ENCODE data around the gene CERS4.
"Not testable (repeated sequence)": the region's sequence is repeated elsewhere in the genome, so short reads cannot be mapped to it uniquely, and the experiment has no call there.

CERS4 gene, protein sequence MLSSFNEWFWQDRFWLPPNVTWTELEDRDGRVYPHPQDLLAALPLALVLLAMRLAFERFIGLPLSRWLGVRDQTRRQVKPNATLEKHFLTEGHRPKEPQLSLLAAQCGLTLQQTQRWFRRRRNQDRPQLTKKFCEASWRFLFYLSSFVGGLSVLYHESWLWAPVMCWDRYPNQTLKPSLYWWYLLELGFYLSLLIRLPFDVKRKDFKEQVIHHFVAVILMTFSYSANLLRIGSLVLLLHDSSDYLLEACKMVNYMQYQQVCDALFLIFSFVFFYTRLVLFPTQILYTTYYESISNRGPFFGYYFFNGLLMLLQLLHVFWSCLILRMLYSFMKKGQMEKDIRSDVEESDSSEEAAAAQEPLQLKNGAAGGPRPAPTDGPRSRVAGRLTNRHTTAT

DNA sequence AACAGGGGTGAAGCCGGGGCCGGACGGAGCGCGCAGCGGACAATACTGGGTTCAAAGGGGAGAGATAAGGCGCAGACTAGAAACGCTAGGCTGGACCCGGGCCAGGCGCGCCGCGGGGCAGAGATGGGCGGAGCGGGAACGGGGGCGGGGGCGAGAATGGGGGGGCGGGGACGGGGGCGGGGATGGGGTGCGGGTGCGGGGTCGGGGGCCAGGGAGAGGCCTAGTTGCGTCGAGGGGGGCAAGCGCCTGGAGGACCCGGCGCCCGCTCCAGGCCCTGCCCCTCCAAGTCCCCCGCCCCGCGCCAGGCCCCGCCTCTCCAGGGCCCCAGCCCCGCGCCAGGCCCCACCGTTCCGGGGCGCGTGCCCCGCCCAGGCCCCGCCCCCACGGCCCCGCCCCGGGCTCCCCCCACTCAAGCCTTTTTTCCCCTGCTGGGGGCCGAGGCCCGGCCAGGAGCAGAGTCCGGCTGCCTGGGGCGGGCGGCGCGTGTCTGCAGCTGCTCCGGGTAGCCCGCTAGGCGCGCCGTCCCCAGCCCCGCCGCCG is at the start of gene CERS4:
Gene CERS4 (plus strand): TSS at position 449 of the 540 bp plus-strand sequence. CDS start 41,707 bp downstream, outside the sequence.
- DNase-seq, result peak; percentile 62

DNA sequence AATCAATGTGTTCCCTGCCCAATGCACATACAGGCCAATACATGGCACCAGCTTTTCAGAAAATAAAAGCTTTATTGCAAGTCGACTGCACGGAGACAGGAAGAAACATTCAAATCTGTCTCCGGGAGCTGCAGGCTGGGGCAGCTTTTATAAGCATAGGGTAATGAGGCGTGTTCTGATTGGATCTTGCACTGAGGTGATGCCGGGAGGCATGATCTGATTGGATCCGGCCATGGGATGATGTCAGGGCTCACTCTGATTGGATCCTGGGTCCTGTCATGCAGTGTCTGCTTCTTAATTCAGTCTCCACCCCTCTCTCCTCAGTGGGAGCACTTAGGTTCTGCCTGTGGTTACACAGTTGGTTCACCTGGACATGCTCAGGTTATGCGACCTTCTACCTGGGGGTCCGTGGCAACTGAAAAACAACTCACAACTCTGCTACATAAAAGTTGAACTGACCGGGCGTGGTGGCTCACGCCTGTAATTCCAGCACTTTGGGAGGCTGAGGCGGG is 48.0 kb upstream of the CERS4 start:
- DNase-seq, result no peak

DNA sequence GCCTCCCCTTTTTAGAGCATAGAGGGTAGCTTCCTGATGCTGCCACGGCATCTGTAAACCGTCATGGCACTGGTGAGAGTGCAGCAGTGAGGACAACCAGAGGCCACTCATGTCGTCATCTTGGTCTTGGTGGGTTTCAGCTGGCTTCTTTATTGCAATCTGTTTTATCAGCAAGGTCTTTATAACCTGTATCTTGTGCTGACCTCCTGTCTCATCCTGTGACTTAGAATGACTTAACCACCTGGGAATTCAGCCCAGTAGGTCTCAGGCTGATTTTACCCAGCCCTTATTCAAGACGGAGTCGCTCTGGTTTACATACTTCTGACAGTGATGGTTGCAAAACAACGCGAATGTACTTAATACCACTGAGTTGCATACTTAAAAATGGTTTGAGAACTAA is 45.4 kb upstream of the CERS4 start:
- no peak for DNase-seq

DNA sequence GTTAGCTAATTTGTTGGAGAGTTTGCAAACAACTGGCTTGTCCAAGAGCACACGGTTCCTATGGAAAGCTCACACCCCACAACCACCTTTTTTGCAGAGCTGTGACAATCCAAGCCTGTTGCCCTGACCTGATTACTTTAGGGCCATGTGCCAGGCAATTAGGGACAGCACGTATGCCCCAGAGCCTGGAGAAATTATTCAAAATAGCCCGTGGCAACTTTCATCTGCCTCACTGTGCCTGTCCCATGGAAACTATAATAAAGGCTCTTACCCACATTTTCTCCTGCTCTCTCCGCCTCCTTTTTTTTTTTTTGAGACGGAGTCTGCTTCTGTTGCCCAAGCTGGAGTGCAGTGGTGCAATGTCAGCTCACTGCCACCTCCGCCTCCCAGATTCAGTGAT is 41.2 kb upstream of the CERS4 start:
- DNase-seq, result no peak

DNA sequence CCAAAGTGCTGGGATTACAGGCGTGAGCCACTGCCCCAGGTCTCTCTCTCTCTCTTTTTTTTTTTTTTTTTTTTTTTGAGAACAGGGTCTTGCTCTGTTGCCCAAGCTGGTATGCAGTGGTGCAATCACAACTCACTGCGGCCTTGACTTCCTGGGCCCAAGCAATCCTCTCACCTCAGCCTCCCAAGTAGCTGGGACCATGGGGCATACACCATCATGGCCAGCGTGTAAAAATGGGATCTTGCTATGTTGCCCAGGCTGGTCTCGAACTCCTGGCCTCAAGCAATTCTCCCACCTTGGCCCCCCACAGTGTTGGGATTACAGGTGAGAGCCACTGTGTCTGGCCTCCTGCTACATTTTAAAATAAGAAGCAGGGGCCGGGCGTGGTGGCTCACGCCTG is 40.6 kb upstream of the CERS4 start:
- no peak for DNase-seq

DNA sequence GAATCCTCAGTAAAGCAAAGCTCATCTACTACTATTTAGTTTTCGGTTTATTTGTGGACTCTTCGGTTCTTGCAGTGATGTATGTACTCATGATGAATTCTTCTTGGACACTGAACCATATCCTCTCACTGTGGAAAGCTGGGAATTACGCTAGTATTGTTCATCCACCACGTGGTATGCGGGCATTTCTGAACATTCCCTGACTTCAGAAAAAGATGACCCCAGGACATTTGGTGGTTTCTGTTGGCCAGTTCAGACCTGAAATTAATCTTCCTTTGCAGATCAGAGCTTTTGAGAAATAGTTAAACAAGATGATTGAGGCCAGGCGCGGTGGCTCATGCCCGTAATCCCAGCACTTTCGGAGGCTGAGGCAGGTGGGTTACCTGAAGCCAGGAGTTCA is 34.5 kb upstream of the CERS4 start:
- no peak for DNase-seq

DNA sequence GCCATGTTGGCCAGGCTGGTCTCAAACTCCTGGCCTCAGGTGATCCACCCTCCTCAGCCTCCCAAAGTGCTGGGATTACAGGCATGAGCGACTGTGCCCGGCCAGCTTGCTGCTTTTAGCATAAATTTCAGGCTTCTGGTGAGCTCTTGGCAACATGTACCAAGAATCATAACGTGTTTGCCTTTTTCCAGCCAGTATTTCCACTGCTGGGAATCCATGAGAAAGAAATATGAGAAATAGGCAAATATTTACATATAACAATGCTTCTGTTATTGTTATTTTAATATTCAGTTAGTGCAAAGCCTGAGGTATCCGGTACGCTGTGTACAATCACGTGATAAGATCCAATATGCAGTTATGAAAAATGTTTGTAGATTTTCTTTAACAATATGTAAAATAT is 29.2 kb upstream of the CERS4 start:
- DNase-seq, result no peak

DNA sequence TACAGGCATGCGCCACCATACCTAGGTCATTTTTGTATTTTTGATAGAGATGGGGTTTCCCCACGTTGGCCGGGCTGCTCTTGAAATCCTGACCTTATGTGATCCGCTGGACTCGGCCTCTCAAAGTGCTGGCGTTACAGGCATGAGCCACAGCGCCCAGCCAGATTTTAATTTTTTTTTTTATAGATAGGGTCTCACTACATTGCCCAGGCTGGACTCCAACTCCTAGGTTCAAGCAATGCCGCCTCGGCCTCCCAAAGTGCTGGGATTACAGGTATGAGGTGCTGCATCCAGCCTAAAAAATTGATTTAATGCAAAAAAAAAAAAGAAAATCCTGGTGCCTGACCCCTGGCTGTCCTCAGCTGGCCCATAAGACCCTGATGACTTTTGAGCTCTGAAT is 24.9 kb upstream of the CERS4 start:
- no peak for DNase-seq

DNA sequence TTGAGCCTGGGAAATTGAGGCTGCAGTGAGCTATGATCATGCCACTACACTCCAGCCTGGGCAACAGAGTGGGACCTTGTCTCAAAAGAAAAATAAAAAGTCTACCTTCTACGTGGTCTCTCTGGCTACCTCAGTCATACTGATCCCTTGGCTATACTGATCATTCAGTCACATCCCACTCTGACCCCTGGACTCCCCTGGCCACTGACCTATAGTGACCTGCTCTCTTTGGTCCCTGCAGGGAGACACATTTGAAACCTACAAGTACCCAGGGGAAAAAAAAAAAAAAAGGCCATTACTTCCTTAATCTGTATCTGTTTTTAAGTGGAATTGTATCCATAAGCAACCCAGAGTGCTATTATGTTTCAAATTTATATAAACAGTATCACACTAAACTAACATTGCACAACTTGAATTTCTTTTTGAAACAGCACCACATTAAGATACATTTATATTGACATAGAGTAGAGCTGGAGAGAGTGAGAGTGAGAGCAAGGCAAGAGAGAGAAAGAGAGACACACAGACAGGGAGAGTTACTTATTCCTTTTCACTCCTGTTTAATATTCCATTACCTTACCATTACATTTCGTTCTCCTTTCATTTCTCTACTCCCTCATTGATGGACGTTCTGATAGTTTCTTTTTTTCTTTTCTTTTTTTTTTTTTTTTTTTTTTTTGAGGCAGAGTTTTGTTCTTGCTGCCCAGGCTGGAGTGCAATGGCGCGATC is 23.7 kb upstream of the CERS4 start:
- DNase-seq, result no peak

DNA sequence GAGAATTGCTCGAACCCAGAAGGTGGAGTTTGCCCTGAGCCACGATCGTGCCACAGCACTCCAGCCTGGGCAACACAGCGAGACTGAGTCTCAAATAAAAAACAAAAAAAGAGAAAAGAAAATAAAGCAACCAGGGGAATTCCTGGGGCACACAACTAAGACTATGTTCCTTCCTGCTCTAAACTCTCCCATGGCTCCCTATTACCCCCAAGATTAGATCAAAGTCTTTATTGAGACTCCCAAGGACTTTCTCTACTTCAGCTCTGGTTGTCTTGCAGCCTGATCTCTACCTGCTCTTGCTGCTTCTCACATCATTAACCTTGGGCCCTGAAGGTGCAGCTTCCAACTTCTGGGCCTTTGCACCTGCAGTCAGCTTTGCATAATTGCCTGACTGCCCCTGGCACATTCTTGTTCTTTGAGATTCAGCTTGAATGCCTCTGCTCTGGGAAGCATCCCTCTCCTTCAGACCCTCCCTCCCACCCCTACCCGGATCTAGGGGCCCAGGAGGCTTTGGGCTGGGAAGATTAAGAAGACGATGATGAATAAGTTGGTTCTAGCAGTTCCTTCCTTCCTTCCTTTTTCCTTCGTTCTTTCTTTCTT is 16.8 kb upstream of the CERS4 start:
- no peak for DNase-seq

DNA sequence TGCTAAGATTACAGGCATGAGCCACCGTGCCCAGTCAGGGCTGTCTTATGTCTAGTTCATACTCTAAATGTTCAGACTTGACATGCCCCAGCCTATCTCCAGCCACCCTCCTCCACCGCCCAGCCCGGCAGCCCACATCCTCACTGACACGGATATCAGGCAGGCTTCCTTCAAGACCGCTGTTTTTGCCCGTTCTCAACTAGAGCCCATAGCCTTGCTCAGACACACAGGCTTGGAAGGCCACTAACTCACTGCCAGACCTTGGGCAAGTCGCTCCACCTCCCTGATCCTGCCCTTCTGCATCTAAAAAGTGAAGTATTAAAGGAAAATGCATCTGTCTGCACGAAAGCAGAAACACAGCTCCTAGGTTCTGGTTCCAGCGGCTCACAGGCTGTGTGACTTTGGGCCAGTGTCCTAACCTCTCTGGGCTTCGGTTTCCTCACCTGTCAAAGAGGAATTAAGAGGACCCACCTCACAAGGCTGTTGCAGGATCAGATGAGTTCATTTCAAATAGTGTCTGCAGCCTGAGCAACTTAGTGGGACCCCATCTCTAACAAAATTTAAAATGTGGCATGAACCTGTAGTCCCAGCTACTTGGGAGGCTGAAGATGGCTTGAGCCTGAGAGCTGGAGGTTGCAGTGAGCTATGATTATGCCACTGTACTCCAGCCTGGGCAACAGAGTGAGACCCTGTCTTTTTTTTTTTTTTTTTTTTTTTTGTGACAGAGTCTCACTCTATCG is 14.5 kb upstream of the CERS4 start:
- no peak for DNase-seq

DNA sequence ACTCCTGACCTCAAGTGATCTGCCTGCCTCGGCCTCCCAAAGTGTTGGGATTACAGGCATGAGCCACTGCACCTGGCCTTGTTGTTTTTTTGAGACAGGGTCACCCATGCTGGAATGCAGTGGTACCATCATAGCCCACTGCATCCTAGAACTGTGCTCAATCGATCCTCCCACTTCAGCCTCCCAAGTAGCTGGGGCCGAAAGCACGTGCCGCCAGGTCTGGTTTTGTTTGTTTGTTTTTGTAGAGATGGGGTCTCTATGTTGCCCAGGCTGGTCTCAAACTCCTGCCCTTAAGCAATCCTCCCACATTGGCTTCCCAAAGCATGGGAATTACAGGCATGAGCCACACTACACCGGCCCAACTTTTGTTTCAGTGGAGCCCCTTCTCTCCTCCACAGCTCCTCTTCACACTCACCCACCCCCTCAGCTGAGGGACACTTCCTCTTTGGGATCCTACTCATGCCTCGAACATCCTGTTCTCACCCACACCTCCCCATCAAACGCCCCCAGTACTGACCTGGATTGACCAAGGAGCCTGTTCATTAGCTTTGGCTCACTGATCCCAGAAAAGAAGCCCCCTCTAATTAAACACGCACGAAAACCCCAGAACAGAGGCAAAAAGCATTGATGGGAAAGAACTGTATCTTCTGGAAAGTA is 12.8 kb upstream of the CERS4 start:
- DNase-seq, result no peak

DNA sequence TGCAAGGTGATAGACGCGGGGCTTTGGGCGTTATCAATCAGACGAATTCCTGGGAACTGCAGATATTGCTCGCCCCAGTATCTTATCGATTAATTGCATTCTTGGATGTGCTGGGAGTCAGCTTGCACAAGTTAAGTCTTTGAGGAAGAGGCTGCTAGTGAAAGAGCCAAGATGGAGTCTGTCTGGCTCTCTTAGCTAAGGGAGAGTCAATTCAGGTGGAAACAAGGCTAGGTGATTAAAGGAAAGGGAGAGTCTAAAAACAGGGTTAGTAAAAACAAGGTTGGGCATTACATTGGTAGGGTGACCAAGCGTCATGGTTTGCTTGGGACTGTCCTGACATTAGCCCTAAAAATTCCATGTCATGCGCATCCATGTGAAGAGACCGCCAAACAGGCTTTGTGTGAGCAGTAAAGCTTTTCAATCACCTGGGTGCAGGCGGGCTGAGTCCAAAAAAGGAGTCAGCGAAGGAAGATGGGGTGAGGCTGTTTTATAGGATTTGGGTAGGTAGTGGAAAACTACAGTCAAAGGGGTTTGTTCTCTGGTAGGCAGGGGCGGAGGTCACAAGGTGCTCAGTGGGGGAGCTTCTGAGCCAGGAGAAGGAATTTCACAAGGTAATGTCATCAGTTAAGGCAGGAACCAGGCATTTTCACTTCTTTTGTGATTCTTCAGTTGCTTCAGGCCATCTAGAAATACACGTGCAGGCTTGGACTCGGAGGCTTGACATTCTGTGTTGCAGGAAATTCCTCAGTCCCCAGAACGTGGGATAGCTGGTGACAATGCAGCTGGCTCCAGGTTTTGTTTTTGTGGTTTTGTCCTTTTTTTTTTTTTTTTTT is 5.7 kb upstream of the CERS4 start:
- DNase-seq, result not testable (repeated sequence)

DNA sequence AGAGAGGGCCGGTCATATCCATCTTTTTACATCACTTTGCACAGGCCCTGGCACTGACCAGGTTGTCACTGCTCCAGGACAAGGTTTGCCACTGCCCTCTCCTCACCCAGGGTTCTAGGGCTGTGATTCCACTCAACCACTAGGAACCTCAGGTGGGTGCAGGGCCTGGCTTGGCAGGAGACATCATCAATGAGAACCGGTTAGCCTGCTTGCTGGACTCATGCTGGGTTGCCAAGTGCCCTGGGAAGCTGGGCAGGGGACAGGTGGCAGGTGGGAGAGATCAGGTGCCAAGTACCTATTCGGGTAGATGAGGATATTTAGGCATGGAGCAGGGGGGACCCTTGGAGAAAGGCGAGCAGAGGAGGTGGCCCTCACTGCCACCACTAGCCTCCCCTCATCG is 4.2 kb upstream of the CERS4 start:
- peak; percentile 86 for DNase-seq

DNA sequence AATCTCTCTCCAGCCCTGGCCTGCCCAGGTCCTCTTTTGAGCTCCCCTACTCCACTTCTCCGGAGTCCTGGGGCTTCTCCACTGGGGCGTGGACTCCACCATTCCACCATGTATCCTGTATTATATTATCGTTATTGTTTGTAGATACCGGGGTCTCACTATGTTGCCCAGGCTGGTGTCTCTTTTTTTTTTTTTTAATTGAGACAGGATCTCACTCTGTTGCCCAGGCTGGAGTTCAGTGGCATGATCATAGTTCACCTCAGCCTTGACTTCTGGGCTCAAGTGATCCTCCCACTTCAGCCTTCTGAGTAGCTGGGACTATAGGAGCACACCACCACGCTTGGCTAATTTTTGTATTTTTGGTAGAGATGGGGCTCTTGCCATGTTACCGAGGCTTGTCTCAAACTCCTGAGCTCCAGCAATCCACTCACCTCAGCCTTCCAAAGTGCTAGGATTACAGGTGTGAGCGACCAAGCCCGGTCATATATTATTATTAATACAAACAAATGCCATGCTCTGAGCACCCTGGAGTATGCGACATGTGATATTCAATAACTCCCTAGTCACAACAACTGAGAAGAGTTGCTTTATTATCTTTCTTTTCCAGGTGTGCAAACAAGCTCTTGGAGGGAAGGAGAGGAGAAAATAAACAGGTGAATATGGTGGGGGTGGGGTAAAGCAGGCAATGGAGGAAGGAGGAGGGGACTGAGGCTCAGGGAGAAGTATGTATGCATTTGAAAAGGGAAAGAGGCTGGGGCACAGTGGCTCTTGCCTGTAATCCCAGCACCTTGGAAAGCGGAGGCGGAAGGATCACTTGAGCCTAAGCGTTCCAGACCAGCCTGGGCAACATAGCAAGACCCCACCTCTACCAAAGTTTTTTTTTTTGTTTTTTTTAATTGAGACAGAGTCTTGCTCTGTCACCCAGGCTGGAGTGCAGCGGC is 2.8 kb upstream of the CERS4 start:
- peak; percentile 99 for DNase-seq

DNA sequence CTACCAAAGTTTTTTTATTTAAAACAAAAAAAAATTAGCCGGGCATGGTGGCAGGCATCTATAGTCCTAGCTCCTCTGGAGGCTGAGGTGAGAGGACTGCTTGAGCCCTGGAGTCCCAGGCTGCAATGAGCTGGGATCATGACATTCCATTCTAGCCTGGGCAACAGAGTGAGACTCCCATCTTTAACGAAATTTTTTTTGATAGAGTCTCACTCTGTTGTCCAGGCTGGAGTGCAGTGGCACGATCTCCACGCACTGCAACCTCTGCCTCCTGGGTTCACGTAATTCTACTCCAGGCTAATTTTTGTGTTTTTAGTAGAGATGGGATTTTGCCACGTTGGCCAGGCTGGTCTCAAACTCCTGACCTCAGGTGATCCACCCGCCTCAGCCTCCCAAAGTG is 1.8 kb upstream of the CERS4 start:
- not testable (repeated sequence) for DNase-seq

DNA sequence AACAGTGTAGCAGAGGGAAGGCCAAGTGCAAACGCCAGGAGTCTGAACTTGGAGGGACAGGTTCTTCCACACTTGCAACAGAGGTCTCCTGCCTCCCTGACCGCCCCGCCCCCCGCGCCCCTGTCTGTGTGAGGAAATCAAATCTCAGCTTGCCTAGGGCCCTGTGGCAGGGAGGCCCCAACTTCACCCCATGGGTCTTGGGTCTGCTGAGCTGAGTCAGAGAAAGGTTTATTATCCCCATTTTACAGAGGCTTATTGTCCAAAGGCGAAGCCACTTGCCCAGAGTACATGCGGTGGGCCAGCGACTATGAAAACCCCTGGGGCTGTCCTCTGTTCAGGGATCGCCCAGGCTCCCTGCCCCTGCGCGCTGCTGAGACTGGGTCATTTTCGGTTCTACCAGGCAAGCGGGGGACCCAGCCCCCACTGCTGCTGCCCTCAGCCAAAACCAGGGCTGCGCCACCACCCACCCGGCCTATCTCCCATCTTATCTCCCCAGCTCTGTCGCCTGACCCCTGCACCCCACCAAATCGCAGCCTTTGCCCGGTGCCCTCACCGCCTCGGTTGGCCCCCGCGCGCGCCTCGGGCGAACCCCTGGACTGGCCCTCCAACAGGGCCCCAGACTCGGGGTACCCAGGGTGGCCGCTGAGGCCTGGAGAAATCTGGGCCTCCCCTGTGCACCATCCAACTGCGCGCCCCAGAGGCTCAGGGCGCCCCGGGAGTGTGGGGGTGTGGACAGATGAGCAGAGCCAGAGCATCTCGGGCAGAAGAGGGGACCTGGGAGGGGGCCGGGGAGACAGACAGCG is 850 bp upstream of the CERS4 start:
- no peak for DNase-seq

DNA sequence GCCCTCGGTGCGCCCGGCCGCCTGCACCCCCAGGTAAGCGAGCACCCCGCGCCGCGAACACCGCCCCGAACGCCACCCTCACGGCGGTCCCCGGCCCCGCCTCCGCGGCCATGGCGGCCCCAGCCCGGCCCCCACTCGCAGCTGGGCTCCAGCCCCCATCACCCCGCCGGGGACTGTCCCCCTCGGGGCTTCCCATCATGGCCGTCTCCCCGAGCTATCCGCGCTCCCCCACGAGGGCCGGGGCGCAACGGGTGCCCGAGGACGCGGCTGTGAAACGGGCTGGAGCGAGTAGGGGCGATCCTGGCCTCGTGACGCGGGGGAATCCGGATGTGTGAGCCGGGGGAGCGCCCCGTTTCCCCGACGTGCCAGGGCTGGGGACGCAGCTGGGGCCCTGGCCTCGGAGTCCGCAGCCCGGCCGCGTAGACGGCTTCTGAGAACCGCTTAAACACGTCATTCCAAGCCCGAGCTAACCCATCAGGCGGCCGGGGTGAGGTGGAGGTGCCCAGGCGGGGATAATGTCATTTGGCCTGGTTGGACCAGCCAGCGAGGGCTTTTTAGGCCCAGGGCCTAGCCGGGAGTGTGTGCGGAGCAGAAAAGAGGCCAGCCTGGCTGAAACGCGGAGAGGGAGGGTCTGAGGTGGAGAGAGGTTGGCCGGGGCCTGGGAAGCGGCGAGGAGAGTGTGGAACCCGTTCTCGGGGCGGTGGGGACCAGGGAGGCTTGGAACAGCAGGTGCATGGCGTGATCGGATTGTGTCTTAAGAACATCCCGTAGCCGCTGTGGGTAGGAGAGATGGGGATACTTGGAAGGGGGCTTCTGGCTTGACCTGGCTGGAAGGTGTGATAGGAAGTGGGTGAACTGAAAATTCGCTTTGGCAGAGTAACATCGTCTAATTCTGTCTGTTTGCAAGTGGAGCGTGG is 550 bp downstream of the CERS4 start:
- no peak for DNase-seq
